AG09309 (cell line): ENCODE data around the gene USP34.
A peak's percentile ranks its signal among the peaks of the same experiment; 100 is the strongest.

Source experiments
- DNase-seq: peaks from one replicate; pipeline ENCODE4 v3.0.0-alpha.2; 2010; ENCODE audit warnings: low read depth
- H3K4me3 ChIP-seq: 2 replicates; pipeline ENCODE4 v1.5.1; 2011; ENCODE audit warnings: mild to moderate bottlenecking, low read depth, low read length, moderate library complexity; ENCODE audit not compliant: control insufficient read depth
- TF ChIP-seq, protein P1 (sequence below): IDR thresholded peaks from 2 replicates; pipeline ENCODE4 v1.5.1; 2011; ENCODE audit warnings: mild to moderate bottlenecking, low read depth, low read length, inconsistent platforms; ENCODE audit not compliant: insufficient read depth, control insufficient read depth; ENCODE audit errors: missing control alignments

Gene USP34

DNA sequence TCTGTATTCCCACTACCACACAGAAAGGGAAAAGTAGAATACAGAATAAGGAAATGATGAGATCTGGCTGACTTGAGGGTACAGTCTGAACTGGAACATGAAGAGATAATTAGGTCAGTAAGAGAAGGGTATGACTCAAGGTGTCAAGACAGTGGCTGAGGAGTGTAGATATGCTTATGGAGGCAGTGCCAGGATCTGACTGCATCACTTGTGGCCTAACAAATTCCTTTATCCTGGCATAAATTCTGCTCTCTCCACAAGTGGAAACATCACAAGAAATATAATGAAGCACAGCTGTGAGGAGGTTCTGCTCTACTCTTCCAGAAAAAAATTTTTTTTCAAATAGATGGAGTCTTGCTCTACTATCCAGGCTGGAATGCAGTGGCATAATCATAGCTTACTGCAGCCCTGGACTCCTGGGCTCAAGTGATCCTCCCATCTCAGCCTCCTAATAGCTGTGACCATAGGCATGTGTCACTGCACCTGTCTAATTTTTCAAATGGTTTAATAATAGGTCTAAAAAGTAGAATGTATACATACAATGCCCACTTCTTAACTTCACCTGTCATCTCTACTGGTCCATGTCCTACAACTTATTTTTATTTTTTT is 223.6 kb downstream of the USP34 start:
- no peak overlapping the region for H3K4me3 ChIP-seq
- DNase-seq: peak; percentile 86
- TF ChIP-seq, protein P1, sequence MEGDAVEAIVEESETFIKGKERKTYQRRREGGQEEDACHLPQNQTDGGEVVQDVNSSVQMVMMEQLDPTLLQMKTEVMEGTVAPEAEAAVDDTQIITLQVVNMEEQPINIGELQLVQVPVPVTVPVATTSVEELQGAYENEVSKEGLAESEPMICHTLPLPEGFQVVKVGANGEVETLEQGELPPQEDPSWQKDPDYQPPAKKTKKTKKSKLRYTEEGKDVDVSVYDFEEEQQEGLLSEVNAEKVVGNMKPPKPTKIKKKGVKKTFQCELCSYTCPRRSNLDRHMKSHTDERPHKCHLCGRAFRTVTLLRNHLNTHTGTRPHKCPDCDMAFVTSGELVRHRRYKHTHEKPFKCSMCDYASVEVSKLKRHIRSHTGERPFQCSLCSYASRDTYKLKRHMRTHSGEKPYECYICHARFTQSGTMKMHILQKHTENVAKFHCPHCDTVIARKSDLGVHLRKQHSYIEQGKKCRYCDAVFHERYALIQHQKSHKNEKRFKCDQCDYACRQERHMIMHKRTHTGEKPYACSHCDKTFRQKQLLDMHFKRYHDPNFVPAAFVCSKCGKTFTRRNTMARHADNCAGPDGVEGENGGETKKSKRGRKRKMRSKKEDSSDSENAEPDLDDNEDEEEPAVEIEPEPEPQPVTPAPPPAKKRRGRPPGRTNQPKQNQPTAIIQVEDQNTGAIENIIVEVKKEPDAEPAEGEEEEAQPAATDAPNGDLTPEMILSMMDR: no peak

- TF ChIP-seq, protein P1: no peak
- no peak overlapping the region for H3K4me3 ChIP-seq
- no peak for DNase-seq
Observed at GRCh38 chr2:61244694-61245093, 226.2 kb downstream of the USP34 start.

- H3K4me3 ChIP-seq: no peak overlapping the region
- TF ChIP-seq, protein P1: no peak
- DNase-seq: no peak
Observed at GRCh38 chr2:61241266-61241665, 229.6 kb downstream of the USP34 start.

DNA sequence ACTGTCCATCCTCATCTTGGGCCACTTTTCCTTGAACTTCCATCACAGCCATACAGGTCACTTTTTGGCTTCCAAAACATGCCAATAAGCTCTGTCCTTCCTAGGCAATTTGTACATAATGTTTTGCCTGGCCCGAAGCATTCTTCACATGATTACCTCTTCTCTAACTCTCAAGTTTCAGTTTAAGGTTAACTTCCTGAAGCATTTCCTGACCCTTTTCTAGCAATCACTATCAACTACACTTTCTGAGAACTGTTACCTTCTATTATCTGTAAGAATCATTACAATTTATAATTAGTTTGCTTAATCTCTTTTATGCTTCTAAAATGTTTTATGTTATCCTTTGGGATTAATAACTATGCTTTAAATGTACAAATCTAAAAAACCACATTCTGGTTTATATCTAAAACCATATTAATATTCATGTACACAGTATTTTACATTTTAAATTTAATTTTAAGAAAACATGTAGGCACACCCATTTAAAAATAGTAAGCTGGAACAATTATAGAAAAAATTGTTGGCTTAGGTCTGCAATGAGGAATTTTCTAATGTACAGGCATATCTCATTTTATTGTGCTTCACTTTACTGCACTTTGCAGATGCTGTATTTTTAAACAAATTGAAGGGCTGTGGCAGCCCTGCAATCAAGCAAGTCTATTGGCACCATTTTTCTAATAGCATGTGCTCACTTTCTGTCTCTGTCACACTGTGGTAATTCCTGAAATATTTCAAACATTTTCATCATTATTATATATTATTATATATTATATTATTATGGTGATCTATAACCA is 232.5 kb downstream of the USP34 start:
- no peak overlapping the region for H3K4me3 ChIP-seq
- no peak for DNase-seq
- TF ChIP-seq, protein P1: no peak

DNA sequence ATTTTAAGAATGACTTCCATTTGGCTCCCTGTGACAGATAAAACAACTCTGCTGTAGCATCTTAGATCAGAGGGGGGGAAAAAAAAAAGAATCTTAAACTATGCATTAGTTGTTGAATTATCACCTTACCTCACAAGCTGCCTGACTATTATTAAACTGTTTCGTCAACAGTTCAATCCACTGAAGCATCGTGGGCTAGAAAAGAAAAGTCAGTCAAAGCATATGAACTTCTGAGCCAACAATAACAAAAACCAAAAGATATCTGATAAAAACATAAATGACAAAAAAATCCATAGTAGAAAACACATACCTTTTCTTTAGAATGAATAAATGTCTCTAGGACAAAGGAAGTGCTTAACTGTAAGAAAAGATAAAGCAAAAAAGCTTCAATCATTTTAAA is 235.2 kb downstream of the USP34 start:
- DNase-seq: no peak
- TF ChIP-seq, protein P1: no peak
- H3K4me3 ChIP-seq: no peak overlapping the region

GRCh38 chr2:61233581-61233980 is 237.3 kb downstream of the USP34 start:
- H3K4me3 ChIP-seq: no peak overlapping the region
- TF ChIP-seq, protein P1: no peak

DNA sequence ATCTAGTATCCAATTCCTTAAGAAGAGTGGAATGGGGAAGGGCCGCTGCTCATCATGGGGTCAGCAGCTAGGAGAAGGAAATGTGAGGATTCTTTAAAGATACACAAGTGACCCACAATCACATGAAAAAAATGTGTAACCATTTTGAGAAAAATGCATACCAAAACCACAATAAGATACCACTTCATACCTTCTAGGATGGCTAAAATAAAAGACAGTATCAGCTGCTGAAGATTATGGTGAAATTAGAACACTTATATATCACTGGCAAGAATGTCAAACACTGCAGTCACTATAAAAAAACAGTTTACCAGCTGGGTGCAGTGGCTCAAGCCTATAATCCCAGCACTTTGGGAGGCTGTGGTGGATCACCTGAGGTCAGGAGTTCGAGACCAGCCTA is 241.0 kb downstream of the USP34 start:
- TF ChIP-seq, protein P1: no peak
- H3K4me3 ChIP-seq: no peak overlapping the region

More at GRCh38 chr2:61233581-61233980, 237.3 kb downstream of the USP34 start:
- no peak for DNase-seq

More for the DNA sequence above, 241.0 kb downstream of the USP34 start:
- no peak for DNase-seq
